Peyer's patch (tissue), 4 donors: ENCODE measurements around the gene PTPRU. TPM values are rescaled to one million over a fixed set of nuclear protein-coding genes. Genes with fewer than 3 reads are reported as not detected.

Experiments used
- DNase-seq, 3 donors: peaks; one replicate each; pipeline ENCODE4 v3.0.0-alpha.2; 2017 to 2019
- H3K27ac ChIP-seq, 4 donors: fragments of 200-600 bp; sonication (generic); one replicate each; pipeline ENCODE4 v1.5.1; 2016 to 2019
- H3K27me3 ChIP-seq, 2 donors: fragments of 200-600 bp; sonication (generic); one replicate each; pipeline ENCODE4 v1.5.1; 2019
- H3K36me3 ChIP-seq, 3 donors: fragments of 200-600 bp; sonication (generic); one replicate each; pipeline ENCODE4 v1.5.1; 2016 to 2019
- H3K4me1 ChIP-seq, 4 donors: fragments of 200-600 bp; sonication (generic); one replicate each; pipeline ENCODE4 v1.5.1; 2016 to 2019
- H3K4me3 ChIP-seq, 4 donors: fragments of 200-600 bp; sonication (generic); 1 replicate in 3 of 4; 2 replicates in 1 of 4; pipeline ENCODE4 v1.5.1; 2016 to 2019; ENCODE audit warnings: mild to moderate bottlenecking in 1 of 4
- H3K9me3 ChIP-seq, 4 donors: fragments of 200-600 bp; sonication (generic); one replicate each; pipeline ENCODE4 v1.5.1; 2016 to 2019; ENCODE audit warnings: mild to moderate bottlenecking in 1 of 4
- POLR2A ChIP-seq, 2 donors: fragments of 450-650 bp; IDR thresholded peaks; one replicate each; pipeline ENCODE4 v1.5.1; 2017; ENCODE audit warnings: antibody characterized with exemption in 2 of 2, mild to moderate bottlenecking in 2 of 2, moderate library complexity in 2 of 2
- total RNA-seq, 4 donors: library from RNA; depleted of rRNA; stranded (reverse); fragments of >200 nt; gene quantifications; one replicate each; pipeline ENCODE4 v1.1.0, GENCODE V29; 2016
- TF ChIP-seq, protein P1 (sequence below), 6 experiments: fragments of 450-650 bp in 4 of 6; fragments of 200-600 bp in 2 of 6; sonication (generic) in 1 of 6; IDR thresholded peaks; one replicate each; pipeline ENCODE4 v1.5.1; 2017 to 2019; ENCODE audit warnings: antibody characterized with exemption in 6 of 6, mild to moderate bottlenecking in 3 of 6, moderate library complexity in 1 of 6

PTPRU gene
- total RNA-seq, 4 donors from 2014 or later = 0.18 to 5.0 (median 4.0) TPM

DNA sequence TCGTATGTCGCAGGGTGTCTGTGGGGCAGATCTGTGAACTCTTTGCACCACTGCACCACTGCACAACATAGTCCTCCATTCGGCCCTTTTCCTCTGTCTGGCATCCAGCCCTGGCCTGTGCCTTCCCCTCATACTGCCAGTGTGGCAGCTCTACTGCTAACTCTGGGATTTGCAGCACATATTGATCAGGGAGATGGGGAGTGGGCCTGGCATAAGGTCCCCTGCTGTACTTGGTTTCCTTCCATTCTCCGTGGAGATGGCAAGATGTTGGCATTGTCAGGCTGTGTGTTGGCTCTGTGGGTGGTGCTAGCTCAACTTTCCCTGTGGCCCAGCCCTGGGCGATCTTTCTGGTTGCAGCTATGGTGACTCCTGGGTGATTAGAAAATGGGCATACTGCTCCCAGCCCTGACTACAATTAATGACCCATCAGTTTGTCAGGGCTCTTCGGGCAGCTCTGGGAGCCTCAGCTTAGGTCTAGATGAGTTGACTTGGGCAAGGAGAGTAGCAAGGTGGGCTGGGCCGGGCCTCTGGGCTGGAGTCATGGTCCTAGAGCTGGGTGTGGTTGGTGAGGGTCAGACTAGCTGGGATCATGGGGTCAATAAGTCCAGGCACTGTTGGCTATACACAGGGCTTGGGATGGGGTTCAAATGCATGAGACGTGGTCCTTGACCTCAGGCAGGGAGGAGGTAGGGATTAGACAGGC, 11.4 kb downstream of the PTPRU start:
- TF ChIP-seq, protein P1, sequence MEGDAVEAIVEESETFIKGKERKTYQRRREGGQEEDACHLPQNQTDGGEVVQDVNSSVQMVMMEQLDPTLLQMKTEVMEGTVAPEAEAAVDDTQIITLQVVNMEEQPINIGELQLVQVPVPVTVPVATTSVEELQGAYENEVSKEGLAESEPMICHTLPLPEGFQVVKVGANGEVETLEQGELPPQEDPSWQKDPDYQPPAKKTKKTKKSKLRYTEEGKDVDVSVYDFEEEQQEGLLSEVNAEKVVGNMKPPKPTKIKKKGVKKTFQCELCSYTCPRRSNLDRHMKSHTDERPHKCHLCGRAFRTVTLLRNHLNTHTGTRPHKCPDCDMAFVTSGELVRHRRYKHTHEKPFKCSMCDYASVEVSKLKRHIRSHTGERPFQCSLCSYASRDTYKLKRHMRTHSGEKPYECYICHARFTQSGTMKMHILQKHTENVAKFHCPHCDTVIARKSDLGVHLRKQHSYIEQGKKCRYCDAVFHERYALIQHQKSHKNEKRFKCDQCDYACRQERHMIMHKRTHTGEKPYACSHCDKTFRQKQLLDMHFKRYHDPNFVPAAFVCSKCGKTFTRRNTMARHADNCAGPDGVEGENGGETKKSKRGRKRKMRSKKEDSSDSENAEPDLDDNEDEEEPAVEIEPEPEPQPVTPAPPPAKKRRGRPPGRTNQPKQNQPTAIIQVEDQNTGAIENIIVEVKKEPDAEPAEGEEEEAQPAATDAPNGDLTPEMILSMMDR (IDR thresholded peaks at IDR 0.05) = no peak
- no peak for TF ChIP-seq POLR2A (IDR thresholded peaks at IDR 0.05)
- H3K9me3 ChIP-seq = no peaks in the 10 kb centered on the region
- H3K27ac ChIP-seq = no peak overlapping the region
- H3K27me3 ChIP-seq = no peaks in the 10 kb centered on the region
- no peaks in the 10 kb centered on the region for H3K4me1 ChIP-seq
- no peaks in the 10 kb centered on the region for H3K36me3 ChIP-seq
- H3K4me3 ChIP-seq = no peak overlapping the region
- no peak for DNase-seq

DNA sequence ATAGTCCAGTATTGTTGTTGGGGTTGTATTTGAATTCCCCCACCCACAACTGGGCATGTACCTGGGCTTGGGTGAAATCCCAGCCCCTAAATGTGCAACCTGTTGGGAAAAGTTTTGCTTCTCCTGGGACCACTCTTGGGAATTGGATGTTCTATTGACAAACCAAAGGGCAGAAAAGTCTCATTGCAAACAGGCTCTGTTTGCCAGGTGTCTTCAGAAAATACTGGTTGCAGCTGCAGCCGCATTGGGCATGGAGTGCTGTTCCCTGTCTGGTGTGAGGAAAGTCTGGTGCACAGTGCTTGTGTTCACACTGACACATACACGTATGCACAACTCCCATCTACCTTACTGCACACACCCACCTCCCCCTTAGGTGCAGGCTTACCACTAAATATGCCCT, 12.1 kb downstream of the PTPRU start:
- Histone ChIP-seq H3K27ac (no peak overlapping the region), H3K4me3 (no peak overlapping the region), H3K36me3 (no peaks in the 10 kb centered on the region), H3K27me3 (no peaks in the 10 kb centered on the region), H3K9me3 (no peaks in the 10 kb centered on the region), H3K4me1 (no peaks in the 10 kb centered on the region)
- TF ChIP-seq POLR2A (IDR thresholded peaks at IDR 0.05) = no peak
- TF ChIP-seq, protein P1 (IDR thresholded peaks at IDR 0.05) = no peak
- DNase-seq = no peak

DNA sequence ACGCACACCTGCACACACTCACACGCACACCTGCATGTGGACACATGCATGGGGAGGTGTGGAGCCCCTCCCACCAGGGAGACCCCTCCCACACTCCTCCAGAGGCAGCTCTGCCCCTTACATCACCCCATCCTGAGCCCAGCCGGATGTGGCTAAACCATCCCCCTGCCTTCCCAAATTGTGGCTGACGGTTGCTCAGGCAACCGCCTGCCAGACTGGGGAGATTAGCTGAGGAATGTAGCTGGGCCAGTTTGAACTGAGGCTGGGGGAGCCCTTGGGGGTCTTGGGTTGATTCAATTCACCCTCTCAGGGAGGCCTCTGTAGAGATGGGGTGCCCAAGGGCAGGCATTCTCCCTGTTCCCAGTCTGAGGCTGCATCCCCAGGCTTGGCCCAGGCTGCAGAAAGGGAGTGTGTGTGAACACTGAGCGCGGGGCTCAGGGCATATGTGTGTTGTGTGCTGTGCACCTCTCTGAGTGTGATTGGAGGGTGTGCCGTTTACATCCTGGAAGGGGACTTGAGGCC, 12.9 kb downstream of the PTPRU start:
- no peak overlapping the region for H3K27ac ChIP-seq
- DNase-seq = no peak
- TF ChIP-seq POLR2A (IDR thresholded peaks at IDR 0.05) = no peak
- TF ChIP-seq, protein P1 (IDR thresholded peaks at IDR 0.05) = no peak
- no peak overlapping the region for H3K4me3 ChIP-seq
- H3K36me3 ChIP-seq = no peaks in the 10 kb centered on the region
- no peaks in the 10 kb centered on the region for H3K9me3 ChIP-seq
- H3K4me1 ChIP-seq = no peaks in the 10 kb centered on the region
- H3K27me3 ChIP-seq = no peaks in the 10 kb centered on the region

DNA sequence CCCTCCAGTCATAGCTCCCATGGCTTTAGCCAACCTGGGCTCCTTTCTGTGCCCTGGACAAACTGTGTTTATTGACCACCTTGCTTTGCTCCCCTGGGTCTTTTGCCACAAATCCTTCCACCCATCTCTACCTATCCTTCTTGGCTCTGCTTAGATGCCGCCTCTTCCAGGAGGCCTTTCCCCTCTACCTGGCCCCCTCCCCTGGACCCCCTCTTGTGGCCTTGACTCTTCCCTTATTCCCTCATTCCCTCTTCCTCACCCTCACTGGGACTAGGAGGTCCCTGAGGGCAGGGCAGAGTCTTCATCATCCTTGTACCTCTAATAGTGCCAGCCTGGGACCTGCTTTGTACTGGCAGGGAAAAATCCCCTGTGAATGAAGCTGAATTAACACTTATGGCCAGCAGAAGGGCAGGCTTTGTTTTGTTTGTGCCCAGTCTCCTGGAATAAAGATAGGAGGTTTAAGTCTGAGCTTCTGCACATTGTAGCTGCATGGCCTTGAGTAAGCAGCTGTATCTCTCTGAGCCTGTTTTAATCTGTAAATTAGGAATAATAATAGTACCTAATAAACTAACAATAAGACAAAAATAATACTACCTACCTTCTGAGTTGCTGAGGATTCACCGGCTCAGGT, 13.7 kb downstream of the PTPRU start:
- TF ChIP-seq, protein P1 (IDR thresholded peaks at IDR 0.05) = no peak
- no peak for TF ChIP-seq POLR2A (IDR thresholded peaks at IDR 0.05)
- H3K27ac ChIP-seq = no peak overlapping the region
- H3K27me3 ChIP-seq = no peaks in the 10 kb centered on the region
- no peaks in the 10 kb centered on the region for H3K4me1 ChIP-seq
- H3K36me3 ChIP-seq = no peaks in the 10 kb centered on the region
- H3K9me3 ChIP-seq = no peaks in the 10 kb centered on the region
- no peak for DNase-seq
- H3K4me3 ChIP-seq = no peak overlapping the region

DNA sequence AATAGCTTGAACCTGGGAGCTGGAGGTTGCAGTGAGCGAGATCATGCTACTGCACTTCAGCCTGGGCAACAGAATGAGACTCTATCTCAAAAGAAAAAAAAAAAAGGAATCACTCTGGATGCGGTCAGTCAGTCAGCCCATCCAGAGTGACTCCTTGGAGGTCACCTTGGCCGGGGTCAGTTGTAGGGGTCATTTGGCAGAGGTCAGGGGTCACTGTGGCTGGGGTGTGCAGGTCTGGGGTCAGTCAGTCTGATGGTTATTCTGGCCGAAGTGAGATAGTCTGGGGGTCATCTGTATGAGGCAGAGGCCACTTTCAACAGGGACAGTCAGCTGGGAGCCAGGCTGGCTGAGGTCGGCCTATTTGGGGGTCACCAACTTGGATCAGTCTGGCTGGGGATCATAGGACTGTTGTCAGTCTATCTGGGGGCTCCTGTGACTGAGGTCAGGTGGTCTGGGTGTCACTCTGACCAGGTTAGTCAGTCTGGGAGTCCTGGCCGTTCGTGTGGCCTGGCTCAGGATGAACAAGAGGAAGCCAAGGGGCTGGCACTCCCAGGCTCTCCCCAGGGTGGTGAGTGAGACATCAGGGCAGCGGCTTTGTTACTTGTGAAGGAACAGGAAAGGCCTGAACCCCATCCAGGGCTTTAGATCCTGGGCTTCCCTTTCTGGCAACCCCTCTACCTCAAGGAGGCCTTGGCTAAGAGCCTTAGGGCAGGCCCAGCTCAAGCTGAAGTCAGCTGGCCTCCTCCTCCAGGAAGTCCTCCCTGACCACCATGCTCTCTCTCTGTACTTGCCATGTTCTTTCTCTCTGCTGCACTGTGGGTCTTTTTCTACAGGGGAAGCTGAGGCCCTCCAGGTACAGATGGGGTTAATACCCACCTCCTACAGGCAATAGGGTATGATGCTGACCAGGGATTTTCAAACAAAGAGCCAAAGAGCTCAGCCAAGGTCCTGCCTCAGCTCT, 15.1 kb downstream of the PTPRU start:
- Histone ChIP-seq H3K4me3 (no peak overlapping the region), H3K4me1 (no peaks in the 10 kb centered on the region), H3K27ac (no peak overlapping the region), H3K36me3 (no peaks in the 10 kb centered on the region), H3K9me3 (no peaks in the 10 kb centered on the region), H3K27me3 (no peaks in the 10 kb centered on the region)
- DNase-seq = no peak
- no peak for TF ChIP-seq POLR2A (IDR thresholded peaks at IDR 0.05)
- TF ChIP-seq, protein P1 (IDR thresholded peaks at IDR 0.05) = no peak
